Renal cortical epithelial cell (primary cell): ENCODE data around the gene EEPD1. TPM values are rescaled to one million over a fixed set of nuclear protein-coding genes. Genes with fewer than 3 reads are reported as not detected.

Source experiments
- DNase-seq: peaks from one replicate; pipeline ENCODE4 v3.0.0-alpha.2; 2011; ENCODE audit warnings: low read depth
- total RNA-seq: library from RNA; depleted of rRNA; stranded (reverse); fragments of >200 nt; gene quantifications from 2 replicates; pipeline ENCODE4 v1.2.3, GENCODE V29; 2014

Gene EEPD1
- total RNA-seq, 1 donor from 2014 or later: 3.7 TPM

- no peak for DNase-seq
These were observed 1.5 kb downstream of the EEPD1 start for GRCh38 chr7:36154255-36155212.

DNA sequence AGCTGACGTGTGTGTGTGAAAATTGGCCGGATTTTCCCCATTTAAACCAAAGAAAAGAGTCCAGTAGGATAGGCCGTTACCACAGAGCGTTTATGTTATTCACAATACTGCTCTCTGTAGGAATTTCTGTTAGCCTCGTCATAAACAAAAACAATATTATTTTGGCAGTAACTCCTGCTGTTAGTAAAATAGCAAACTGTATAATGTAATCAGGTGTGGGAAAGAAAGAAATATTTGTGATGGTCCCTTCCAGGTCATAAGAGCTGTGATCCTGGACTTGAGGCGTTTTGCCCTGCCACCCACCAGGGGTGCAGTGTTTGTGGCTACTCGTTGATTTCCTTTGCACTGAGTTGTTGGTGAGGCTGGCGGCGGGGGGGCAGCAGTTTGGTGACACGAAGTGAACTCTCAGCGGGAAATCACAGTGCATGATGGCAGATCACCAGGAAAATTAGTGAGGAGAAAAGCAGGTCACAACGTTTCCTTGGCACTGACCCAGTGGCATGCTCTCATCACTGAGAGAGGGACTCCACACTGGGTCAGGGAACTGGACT is 2.8 kb downstream of the EEPD1 start:
- DNase-seq: no peak

DNA sequence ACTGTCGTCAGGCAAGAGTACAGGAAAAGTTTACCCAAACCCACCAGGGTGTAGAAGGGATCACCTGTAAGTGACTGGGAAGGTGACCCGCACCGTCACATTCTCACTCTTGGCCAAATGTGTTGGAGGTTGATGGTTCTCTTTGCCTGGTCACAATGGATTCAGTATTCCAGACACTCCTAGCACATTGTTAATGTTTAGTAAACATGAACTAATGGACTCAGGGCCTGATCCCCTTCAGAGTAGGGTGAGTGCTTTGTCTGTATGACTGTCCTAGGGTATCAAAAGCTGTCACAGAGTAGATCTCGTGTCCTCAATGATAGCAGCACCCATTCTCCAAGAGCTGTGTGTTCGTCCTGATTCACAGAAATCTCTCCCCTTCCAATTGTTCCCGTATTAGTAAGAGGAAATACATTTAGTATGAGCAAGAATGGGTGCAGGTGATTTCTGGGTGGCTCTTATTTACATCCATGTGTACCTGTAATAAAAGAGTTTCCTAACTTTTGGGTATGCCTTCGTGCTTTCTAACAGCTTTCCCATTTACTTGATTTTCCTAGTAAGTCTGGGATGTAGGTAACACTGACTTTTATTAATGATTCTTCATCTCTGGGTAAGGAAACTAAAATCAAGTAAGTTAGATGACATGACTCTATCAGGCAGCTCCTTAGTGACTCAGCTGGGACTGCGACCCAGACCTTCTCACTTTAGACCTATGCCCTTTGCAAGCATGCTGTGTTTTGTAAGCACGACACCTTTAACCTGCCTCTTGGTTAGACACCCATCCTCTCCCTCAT is 4.7 kb downstream of the EEPD1 start:
- peak; percentile 19 for DNase-seq

GRCh38 chr7:36158321-36158605 is 5.2 kb downstream of the EEPD1 start:
- no peak for DNase-seq

DNA sequence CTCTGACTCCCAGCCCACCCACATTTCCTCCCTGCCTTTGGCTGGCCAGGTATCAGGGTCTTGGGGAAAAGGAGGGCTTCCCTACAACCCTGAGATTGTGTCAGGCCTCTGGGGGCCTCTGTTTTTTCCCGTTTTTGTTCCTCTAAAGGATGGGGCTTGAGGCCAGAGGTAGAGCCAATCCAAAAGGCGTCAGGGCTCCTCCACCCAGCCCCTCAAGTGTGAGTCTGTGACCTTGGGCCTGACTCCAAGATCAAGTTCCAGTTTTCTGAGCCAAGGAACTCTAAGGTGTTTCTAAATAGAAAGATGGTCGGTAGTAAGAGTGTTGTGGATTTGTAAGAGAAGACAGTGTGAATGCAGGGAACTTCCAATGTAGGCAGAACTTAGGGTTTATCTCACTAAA is 6.6 kb downstream of the EEPD1 start:
- DNase-seq: no peak

DNA sequence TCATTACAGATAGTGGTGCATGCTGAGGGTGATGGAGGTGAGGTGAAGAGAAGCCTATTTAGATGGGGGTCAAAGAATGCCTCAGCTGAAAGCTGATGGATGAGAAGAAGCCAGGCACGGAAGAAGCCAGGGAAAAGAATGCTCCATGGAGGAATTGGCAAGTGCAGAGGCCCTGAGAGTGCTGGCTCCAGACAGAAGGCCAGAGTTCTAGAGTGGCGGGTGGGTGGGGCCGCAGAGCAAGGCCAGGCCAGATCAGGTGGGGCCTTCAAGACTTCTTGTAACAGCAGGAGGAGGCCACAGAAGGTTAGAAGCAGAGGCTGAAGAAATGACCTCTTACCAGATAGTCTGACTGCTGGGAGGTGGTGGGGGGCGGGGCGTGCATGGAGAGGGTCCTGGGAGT is 7.3 kb downstream of the EEPD1 start:
- no peak for DNase-seq

DNA sequence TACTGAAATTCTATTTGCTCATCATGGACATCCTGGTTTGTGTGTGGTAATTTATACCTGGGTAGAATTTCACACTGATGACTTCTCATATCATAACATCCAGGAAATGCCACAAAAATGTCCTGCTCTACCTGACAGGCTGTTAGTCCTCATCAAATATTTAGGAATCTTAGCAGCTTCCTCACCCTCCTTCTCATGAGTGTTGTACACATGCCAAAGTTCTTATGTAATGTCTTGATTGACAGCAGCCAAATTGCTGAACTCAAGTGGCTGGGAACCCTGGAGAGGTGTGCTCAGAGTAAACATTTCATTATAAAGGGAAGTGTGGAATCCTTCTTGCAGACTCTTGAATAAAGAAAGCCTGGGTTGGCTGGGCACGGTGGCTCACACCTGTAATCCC is 8.9 kb downstream of the EEPD1 start:
- DNase-seq: peak; percentile 38

- DNase-seq: no peak
These were observed 12.0 kb downstream of the EEPD1 start for GRCh38 chr7:36165059-36165458.

GRCh38 chr7:36165802-36166201 is 12.7 kb downstream of the EEPD1 start:
- no peak for DNase-seq

DNA sequence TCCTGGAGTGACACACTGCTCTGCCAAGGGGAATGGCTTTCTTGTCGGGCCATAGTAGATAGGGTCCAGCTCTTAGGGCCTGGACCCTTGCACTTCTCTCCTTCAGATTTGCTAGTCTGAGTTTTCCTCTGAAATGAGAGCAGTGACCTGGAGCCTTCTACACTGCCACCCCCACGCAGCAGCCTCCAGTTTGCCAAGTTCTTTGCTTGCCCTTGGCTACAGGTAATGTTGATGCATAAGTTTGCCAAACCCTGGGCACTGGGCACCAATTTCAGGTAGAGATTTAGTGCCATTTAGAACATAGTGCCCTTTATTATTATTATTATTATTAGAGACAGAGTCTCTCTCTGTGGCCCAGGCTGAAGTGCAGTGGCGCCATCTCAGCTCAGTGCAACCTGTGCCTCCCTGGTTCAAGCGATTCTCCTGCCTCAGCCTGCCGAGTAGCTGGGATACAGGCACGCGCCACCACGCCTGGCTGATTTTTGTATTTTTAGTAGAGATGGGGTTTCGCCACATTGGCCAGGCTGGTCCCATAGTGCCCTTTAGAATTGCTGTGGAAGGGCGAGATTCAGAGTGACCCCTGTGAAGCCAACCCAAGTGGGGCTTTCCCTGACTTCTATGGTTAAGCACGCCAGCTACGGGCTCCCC is 14.5 kb downstream of the EEPD1 start:
- DNase-seq: no peak

DNA sequence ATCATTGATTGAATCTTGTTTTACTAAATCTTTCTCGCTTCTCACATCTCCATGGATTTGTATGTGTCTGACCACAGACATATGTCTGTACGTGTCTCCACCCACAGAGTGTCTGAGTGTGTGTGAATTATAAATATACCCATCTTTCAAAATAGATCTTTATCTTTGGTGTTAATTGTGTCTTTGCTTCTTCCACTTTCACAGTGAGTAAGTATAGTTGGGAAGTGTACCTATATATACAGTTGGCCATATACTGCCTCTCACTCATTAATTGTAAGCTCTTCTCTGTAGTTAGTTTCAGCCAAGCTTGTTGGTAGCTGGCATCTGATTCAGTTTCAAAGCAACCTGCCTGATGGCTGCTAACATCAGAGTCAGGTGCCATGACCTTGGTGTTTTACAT is 18.4 kb downstream of the EEPD1 start:
- DNase-seq: no peak

DNA sequence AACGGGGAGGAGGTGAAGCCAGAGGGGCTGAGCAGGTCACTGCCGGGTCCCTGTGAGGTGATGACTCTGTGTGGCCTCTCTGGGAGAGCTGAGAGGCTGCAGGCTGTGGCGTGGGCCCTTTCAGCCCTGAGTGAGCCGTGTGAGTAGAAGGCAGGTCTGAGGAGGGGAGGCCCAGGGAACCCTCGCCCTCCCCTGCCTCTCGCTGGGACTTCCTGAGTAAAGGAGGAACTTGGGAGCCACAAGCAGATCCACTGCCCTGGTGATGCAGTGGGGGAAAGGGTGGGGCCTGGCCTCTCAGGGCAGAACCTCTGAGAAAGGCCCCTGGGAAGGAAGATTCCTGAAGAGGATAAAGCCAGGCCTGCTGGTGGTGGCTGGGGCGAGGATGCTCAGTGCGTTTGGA is 22.8 kb downstream of the EEPD1 start:
- no peak for DNase-seq

DNA sequence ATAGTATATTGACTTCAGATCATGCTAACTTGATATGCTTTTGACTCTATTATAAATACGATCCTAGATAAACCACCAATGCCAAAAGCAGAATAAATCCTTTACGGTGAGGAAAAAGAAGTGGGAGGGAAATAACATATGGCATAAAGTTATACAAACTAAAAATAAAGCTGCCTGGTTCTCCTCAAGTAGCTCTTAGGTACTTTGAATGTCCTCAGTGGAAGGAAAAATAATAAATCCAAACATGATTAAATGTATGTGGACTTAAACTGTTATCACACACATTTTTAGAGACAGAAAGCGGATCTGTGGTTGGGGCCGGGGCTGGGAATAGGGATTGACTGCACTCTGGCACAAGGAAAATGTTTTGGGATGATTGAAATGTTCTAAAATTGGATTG is 23.6 kb downstream of the EEPD1 start:
- DNase-seq: no peak

DNA sequence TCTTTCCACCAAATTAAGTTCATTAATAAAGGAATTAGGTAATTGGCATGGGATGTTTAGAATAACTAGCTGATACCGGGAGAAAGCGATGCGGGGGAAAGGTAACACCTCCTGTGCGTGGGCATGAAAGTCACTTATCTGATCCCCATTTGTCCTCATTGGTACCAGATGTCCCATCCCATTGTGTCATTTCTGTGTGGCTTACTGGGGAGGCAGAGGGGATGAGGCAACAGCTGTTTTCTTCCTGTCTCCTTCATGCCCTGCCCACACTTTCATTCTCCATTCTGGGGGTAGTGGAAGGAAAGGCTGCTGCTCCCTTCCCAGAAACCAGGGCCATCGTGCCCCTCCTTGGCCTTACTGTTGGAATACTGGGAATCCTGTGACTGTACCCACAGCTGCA is 27.1 kb downstream of the EEPD1 start:
- no peak for DNase-seq

DNA sequence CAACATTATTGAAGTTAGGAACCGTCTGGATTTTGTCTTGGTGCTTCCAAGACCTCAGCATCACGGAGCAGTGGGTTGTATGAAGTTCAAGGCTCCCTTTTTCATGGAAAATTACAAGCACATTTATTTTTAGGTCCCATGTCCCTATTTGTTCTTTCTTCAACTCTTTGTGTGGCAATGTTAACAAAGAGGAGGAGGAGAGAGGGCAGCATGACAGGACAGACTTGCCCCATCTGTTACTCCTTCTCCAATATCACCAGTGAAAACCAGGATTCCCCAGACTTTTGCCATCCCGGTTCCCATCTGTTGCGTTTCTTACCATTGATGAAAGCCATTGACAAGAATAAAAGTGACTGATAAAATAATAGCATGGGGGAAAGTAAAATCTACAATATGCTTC is 28.6 kb downstream of the EEPD1 start:
- DNase-seq: no peak

DNA sequence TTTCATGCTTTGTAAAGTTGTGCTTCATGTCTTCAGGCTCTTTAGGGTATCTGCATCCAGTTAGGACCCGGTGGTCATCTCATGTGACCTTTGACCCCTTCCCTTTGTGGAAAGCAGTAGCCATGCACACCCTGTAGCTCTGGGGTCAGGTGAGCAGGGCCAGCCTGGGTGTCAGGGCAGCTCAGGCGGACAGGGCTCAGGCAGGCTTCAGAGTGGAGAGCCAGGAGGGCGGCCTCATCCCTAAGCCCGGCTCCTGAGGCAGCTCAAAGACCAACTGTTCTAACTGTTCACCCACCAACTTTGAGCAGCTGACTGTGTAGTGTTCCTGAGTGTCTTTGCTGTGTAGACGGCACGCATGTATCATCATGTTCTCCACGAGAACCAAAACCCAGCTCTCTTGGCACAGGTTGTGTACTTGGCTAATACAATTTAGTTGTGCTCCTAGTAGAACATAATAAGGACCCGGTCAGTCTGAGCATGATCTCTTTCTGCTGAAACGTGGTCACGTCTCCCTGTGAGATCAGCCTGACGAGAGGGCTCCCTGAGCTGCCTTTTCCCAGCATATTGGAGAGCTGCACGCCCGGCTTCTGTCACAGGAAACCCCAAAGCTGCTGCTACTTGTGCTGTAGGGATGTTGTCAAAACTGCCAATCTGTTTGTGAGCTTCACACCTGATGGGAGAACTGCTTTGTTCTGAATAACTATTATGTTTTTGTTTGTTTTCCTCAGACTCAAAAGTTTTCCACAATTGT is 30.0 kb downstream of the EEPD1 start:
- DNase-seq: no peak

DNA sequence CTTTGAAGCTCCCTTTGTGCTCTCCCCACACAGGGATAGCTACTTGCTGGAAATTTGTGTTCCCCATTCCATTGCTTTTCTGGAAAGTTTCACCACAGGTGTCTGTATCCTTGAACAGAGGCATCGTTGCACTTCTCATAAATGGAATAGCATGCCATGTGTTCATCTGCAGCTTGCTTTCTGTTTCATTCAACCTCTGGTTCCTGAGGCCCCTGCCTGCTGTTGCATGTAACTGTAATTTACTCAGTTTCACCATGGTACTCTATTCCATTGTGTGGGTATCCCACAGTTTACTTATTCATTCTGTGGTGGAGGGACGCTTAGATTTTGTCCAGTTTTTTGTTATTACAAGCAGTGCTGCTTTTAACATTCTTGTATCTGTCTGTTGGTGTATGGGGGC is 32.0 kb downstream of the EEPD1 start:
- DNase-seq: no peak

DNA sequence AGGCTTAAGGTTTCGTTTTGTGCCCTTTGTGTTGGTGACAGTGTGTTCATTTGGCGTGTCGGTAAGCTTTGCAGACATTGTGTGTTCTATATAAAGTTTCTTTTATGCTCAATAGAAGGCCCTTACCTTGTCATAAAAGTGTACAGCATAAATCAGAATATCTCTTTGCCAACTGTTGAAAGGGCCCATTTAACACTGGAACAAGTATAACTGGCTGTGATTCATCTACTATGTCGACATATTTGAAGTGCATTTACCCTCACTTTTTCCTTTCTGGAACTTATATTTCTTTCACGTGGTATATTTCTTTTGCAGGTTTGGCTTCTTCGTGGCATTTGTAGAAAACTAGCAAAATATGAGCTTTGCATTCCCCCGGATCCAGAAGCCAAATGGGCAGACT is 32.7 kb downstream of the EEPD1 start:
- peak; percentile 56 for DNase-seq

GRCh38 chr7:36186359-36187121 is 33.5 kb downstream of the EEPD1 start:
- no peak for DNase-seq

DNA sequence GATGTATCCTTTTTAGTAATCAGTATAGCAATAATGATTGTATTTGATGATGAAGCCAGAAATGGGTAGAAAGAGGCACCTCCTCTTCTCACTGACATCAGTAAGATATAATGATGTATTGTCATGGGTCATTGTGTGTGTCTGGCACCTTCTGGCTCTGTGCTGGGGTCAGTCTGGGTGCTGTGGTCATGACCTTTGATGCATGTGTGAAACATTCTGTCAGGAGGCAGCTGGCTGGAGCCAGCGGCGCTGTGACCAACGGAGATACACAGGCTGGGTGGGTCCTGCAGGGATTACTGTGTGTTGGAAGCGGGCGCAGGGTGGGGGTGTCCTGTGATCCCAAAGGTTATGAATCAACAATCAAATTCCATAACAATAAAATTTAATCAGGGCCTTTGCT is 35.2 kb downstream of the EEPD1 start:
- DNase-seq: no peak

- DNase-seq: peak; percentile 35
These were observed 35.9 kb downstream of the EEPD1 start for GRCh38 chr7:36188906-36189305.
